ENCODE data around the gene DLL4.
A peak's percentile ranks its signal among the peaks of the same experiment; 100 is the strongest.

The DLL4 gene

DNA sequence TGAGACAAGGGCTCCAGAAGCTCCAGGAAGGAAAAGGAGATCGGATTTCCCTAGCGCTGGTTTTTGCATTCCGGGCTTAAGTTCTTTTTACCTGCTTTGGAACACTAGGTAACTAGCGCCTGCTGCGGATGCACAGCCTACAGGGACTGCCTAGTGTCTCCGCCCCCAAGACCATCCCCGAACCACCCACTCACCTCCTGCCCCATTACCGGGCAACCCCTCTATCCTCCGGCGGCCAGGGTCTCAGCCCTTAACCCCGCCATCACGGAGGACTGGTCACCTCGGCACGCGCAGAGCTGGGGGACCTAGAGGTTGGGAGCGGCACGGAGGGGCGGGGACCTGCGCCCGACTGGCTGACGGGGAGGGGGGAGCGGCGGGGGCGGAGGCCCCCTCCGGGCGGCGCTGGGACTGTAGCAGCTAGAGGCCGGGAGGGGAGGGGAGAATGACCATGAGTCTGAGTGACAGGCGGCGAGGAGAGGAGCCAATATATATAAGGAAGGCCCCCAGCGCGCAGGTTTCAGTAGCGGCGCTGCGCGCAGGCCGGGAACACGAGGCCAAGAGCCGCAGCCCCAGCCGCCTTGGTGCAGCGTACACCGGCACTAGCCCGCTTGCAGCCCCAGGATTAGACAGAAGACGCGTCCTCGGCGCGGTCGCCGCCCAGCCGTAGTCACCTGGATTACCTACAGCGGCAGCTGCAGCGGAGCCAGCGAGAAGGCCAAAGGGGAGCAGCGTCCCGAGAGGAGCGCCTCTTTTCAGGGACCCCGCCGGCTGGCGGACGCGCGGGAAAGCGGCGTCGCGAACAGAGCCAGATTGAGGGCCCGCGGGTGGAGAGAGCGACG is at the start of gene DLL4:
Gene DLL4, plus strand, starts transcription at position 520 of the 839 bp plus-strand sequence. CDS start 329 bp downstream, outside the sequence.
- DNase-seq = peak; percentile 61

DNA sequence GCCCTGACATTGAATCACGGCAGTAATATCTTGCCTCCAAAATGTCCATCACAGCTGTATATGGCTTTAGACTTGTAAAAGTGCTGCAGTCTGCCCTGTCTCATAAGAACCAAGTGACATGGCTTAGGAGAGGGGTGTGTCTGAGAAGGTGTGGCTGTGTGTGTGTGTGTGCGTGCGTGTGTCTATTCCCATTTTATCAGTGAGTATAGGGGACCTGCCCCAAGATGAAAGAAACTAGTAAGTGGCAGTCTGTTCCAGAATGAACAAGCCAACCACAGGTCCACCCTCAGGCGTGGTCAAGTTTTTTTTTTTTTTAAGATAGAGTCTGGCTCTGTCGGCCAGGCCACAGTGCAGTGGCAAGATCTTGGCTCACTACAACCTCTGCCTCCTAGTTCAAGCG is 49.5 kb upstream of the DLL4 start:
- DNase-seq = no peak

DNA sequence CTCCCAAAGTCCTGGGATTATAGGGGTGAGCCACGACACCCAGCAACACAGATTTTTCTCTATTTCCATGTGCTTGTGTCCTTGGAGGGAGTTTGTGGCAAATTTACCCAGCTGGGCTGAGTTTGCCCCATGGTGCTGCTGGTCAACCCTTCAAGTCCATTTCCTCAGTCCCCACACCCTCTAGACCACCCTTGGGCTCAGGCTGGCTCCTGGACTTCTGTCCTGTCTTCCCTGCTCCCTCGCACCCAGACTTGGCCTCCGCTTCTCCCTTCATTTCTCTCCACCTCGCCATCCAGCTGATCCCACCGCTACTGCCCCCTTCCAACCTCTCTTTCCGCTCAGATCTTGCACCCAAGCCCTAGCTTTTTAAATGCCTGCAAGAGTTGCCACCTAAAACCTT is 47.8 kb upstream of the DLL4 start:
- no peak for DNase-seq

DNA sequence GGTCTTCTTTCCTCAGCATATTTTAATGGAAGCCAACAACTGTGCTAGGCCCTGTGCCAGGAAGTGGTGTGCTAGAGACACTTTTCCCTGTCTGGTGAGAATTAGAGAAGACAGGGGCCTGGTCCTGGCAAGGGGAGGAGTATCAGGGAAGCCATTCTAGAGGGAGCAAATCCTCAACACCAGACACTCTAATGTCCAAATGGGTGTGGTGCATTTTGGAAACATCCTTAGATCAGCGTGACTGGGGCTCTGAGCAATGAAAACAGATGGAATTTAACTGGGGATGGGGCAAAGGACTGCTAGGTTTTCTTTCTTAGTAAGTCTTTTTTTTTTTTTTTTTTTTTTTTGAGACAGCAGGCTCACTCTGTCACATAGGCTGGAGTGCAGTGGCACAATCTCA is 42.6 kb upstream of the DLL4 start:
- DNase-seq = no peak

DNA sequence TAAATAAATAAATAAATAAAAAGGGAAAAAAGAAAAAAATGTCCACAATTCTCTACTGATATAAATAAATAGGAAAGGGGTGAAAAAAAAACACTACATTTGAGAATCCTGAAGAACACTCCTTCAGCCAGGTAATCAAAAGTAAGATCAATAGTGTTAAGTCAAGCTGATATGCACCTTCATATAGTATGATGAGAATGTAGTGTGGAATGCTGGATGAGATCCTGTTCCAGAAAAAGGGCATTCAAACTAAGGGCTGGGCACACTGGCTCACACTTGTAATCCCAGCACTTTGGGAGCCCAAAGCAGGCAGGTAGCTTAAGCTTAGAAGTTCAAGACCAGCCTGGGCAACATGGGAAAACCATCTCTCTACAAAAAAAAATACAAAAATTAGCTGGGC is 40.0 kb upstream of the DLL4 start:
- DNase-seq = no peak

DNA sequence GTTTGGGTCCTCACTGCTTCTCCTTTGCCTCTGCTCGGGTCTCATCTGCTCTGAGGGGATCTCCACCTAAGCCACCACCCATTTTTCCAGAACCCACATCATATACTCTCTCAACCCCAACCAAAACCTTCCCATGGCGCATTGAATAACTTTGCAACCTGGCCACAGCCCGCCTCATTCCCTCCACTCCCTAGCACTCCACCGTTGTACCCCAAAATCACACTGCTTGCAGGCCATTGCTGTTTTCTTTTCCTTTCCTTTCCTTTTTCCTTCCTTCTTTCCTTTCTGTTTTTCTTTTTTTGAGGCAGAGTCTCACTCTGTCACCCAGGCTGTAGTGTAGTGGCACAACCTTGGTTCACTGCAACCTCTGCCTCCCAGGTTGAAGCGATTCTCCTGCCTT is 38.0 kb upstream of the DLL4 start:
- no peak for DNase-seq

DNA sequence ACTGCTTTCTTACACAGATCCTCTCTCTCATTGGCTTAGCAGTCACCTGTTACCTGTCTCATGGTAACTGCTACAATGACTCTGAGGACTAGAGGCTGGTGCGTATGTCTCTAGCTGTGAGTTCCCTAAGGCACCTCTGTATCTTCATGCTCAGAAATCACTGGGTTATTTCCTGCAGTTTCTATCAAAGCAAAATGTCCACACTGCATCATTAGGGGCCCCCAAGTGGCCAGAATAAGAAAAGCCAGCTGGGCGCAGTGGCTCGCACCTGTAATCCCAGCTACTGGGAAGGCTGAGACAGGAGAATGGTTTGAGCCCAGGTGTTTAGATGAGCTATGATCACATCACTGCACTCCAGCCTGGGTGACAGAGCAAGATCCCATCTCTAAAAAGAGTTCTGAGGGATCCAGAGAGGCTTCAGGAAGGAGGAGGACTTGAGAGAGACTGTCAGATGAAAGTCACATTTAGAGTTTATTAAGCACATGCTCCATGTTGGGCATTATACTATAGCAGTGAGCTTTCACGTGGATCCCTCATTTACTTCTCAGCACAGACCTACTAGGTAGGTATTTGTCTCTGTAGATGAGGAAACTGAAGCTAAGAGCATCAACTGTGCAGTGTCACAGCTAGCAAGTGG is 37.2 kb upstream of the DLL4 start:
- peak; percentile 42 for DNase-seq

DNA sequence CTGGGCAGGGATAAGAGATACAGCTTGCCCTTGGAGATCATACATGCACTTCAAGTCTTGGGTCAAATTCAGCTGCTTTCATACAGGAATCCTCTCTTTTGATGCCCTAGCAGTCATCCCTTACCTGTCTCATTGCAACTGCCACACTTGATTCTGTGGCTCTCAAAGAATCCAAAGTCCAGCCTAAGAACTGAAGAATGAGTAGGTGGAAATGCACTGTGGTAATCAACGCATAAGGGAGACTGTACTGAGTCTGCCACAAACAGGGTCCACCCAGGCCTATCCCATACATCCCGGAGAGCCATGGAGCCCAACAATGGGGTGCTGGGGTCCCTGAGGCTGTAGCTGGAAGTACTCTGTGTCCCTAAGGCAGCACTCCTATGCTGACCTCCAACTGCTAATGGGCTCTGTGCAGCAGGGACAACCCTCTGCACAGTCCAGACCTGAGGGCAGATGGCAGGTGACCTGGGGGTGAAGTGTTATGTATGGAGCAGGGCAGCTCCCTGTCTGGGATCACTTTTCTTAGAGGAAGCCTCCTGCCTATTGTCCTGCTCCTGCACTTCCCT is 36.6 kb upstream of the DLL4 start:
- no peak for DNase-seq

DNA sequence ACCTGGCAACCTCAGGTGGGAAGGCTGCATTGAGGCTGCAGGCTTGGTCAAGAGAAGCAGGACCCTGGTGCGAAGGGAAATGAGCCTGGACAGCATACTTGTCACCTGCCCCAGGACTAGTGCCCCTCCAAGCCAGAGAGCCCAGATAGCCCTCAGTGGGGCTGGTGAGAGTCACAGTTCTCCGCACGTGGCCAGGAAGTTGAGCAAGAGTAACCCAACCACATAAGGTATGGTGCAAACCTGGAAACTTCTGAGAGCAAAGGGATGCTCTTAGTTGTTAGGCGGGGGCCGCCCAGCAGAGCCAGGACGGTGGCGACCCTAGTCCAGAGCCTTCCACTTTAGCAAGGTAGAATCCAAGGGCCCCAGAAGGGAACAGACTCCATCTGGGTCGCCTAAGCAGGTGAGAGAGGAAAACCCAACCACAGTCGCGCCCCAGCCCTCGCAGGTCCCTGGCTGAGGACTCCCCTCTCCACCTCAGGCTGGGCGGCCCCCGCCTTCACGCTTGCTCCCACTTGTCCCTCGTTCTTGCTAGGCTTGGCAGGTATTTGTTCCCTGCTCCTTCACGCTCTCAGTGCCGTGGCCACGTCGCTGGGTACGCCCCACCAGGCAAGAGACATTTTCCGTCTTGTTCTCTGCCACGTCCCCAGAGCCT is 36.0 kb upstream of the DLL4 start:
- DNase-seq = no peak

DNA sequence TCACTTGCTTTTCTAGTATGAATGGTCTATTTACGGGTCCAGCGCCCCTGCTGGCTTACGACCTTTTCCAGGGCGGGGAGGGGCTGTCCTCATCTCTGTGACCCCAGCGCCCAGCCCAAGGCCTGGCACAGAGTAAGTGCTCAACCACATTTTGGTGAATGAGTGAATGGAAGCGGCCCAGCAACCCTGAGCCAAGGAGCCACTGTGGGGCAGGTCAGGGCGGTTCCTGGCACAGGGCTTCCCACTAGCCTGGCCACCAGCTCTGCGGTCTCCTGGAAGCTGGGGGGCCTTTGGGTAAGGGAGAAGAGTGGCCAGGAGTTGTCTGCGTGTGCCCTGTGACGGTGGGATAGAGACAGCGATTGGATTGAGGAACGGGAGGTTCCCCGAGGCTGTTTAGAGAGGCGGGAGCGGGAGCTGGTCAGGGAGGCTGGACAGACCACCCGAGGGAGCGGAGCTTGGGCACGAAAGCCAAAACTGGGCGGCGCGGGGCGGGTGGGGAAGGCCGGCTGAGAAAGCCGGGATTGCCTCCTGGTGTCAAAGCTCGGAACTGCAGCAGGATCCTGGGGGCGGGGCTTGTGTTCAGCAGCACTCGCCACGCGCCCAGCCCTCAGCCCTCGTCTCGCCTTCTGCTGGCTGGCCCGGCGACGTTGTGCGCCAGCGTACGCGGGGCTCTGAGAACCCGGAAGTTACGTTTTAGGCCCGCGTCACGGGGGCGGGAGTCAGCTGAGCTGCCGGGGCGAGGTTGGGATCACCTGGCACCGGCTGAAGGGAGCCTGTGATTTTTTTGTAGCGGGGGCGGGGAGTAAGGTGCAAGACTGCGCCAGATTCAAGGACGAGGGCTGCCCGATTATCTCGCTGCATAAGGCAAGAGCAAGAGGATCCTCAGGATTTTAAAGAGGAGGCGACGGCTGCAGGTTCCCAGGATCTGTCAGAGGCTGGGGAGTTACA is 35.1 kb upstream of the DLL4 start, which contains the start of gene VPS18:
Gene VPS18, plus strand, starts transcription at position 718 of the 948 bp plus-strand sequence. CDS start 319 bp downstream, outside the sequence.
- DNase-seq = peak; percentile 100

DNA sequence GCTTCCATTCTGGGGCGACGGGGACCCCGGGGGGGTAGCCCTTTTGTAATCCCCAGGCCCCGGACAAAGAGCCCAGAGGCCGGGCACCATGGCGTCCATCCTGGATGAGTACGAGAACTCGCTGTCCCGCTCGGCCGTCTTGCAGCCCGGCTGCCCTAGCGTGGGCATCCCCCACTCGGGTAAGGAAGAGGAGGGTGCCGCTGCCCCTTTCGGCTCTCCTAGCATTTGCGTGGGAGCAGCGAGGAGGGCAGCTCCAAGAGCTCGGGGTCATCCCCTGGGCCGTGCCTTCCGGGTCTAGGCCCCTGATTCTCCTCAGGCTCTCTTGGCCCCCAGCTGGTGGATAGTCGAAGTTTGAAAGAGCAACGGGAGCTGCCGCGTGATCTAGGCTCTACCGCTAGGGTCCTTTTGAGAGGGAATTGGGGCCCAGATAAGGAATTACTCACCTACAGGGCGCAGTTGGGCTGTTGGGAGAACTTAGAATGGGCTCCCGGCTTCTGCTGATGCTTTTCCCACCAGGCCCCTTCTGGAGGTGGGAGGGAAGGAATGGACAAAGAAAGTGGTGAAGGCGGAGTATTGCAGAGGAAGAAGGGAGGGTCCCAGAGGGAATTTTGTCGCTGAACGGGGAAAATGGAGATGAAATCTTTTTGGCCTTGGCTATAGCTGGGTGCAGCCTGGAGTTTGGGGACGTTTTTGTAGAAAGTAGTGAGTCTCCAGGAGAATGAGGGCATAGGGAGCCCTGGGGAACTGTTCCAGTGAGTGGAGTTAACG is 34.3 kb upstream of the DLL4 start:
- peak; percentile 71 for DNase-seq

DNA sequence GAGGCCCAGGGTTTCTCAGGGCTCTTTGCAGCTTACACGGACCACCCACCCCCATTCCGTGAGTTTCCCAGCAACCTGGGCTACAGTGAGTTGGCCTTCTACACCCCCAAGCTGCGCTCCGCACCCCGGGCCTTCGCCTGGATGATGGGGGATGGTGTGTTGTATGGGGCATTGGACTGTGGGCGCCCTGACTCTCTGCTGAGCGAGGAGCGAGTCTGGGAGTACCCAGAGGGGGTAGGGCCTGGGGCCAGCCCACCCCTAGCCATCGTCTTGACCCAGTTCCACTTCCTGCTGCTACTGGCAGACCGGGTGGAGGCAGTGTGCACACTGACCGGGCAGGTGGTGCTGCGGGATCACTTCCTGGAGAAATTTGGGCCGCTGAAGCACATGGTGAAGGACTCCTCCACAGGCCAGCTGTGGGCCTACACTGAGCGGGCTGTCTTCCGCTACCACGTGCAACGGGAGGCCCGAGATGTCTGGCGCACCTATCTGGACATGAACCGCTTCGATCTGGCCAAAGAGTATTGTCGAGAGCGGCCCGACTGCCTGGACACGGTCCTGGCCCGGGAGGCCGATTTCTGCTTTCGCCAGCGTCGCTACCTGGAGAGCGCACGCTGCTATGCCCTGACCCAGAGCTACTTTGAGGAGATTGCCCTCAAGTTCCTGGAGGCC is 29.5 kb upstream of the DLL4 start:
- DNase-seq = no peak

DNA sequence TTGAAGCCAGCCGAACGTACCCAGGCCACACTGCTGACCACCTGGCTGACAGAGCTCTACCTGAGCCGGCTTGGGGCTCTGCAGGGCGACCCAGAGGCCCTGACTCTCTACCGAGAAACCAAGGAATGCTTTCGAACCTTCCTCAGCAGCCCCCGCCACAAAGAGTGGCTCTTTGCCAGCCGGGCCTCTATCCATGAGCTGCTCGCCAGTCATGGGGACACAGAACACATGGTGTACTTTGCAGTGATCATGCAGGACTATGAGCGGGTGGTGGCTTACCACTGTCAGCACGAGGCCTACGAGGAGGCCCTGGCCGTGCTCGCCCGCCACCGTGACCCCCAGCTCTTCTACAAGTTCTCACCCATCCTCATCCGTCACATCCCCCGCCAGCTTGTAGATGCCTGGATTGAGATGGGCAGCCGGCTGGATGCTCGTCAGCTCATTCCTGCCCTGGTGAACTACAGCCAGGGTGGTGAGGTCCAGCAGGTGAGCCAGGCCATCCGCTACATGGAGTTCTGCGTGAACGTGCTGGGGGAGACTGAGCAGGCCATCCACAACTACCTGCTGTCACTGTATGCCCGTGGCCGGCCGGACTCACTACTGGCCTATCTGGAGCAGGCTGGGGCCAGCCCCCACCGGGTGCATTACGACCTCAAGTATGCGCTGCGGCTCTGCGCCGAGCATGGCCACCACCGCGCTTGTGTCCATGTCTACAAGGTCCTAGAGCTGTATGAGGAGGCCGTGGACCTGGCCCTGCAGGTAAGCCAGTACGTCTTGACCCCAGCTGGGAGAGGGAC is 28.7 kb upstream of the DLL4 start:
- no peak for DNase-seq

DNA sequence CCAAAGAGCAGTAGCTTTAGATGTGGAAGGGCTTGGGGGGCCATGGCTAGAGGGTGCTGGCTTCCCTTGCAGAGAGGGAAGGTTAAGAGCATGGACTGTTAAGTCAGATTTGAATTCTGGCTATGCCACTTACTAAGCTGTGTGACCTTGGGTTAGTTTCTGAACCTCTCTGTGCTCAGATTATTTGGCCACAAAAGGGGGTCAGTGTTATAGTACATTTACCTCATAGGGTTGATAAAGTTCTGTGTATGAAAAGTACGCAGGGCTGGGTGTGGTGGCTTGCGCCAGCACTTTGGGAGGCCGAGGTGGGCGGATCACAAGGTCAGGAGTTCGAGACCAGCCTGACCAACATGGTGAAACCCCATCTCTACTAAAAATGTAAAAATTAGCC is 28.1 kb upstream of the DLL4 start:
- no peak for DNase-seq

DNA sequence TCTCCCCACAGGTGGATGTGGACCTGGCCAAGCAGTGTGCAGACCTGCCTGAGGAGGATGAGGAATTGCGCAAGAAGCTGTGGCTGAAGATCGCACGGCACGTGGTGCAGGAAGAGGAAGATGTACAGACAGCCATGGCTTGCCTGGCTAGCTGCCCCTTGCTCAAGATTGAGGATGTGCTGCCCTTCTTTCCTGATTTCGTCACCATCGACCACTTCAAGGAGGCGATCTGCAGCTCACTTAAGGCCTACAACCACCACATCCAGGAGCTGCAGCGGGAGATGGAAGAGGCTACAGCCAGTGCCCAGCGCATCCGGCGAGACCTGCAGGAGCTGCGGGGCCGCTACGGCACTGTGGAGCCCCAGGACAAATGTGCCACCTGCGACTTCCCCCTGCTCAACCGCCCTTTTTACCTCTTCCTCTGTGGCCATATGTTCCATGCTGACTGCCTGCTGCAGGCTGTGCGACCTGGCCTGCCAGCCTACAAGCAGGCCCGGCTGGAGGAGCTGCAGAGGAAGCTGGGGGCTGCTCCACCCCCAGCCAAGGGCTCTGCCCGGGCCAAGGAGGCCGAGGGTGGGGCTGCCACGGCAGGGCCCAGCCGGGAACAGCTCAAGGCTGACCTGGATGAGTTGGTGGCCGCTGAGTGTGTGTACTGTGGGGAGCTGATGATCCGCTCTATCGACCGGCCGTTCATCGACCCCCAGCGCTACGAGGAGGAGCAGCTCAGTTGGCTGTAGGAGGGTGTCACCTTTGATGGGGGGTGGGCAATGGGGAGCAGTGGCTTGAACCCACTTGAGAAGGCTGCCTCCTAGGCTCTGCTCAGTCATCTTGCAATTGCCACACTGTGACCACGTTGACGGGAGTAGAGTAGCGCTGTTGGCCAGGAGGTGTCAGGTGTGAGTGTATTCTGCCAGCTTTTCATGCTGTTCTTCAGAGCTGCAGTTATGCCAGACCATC is 26.3 kb upstream of the DLL4 start:
- DNase-seq = no peak

DNA sequence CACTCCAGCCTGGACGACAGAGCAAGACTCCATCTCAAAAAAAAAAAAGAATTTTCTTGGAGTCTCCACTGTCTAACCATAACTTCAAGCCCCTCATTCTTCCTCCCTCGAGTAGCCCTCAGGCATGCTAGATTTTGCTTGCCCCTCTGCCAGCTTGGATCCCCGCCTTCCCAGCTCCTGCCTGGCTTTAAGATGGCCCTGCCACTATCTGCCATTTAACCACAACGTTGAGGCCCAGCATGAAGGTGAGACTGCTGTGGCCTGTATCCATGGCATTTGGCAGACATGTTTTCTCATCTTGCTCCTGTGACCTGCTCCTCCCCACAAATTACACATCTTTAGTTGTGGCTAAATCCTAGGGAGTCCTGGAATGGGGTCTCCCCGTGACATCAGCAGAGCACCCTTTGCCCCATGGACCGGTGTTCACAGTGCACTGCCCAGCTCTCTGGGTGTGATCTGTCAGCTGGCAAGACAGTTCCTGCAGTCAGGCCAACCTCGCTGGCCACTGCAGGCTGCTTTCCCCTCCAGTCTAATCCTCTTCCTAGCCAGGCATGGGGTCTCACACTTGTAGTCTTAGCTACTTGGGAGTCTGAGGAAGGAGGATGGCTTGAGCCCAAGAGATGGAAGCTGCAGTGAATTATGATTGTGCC is 24.5 kb upstream of the DLL4 start:
- no peak for DNase-seq

DNA sequence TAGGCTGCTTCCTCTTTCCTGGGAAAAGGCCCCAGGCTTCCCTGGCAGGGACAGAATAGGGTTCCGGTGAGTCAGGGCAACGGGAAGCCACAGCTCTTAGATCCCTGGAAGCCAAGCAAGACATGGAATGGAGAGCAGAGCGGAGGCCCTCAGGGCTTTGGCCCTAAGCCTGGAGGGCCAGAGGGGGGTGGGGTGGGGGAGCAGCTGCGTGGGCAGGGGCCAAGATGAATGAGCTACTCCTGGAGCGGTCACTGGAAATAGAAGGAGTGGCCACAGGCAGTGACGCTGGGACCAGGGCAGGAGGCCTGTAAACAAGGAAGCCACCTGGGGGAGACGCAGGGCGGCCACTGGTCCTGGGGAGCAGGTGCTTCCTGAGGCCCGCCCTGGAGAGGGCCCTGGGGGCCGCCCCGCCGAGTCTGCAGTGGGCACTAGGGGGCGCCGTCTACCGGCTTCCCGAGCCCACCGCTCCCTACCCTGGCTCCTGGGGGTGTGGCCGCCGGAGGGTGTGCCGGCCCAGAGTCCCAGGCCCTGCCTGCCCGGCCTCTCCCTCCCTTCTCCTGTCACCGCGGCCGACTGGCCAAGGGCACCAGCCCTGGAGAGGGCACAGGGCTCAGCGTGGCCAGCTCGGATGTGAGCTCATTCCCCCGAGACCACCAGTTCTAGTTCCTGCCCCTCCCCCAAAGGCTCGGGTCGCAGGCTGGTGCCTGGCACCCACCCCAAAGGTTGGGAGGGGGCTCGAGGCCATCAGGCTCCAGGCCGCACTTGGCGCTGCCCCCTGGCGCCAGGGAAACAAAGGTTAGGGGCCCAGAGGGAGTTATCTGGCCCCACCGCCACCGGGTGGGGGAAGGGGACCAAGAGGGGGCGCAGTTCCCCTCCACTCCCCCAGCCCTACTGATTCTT is 22.8 kb upstream of the DLL4 start:
- peak; percentile 92 for DNase-seq

All from stimulated activated CD8-positive, alpha-beta memory T cell treated with anti-CD3 and anti-CD28 coated beads, Interleukin-4, amount 100 ng/mL, for 48 hours (primary cell).